T-helper 2 cell treated with Interferon-gamma antibody and Interleukin-4, amounts not matched to agents 5 μg/mL and 100 μg/mL, for 36 hours (primary cell): ENCODE data around the gene CTNNBL1.
"Not testable (repeated sequence)": the region's sequence is repeated elsewhere in the genome, so short reads cannot be mapped to it uniquely, and the experiment has no call there.

Experiments used
- DNase-seq: peaks from one replicate; pipeline ENCODE4 v3.0.0; 2021; ENCODE audit warnings: low spot score
- H3K27ac Mint-ChIP-seq: one replicate; pipeline ENCODE4 v1.8.0; 2021; ENCODE audit warnings: mild to moderate bottlenecking, mixed read lengths
- H3K27me3 Mint-ChIP-seq: one replicate; pipeline ENCODE4 v1.8.0; 2021; ENCODE audit warnings: low read depth, mixed read lengths
- H3K36me3 Mint-ChIP-seq: one replicate; pipeline ENCODE4 v1.8.0; 2021; ENCODE audit warnings: low read depth, mixed read lengths
- H3K4me1 Mint-ChIP-seq: one replicate; pipeline ENCODE4 v1.8.0; 2021; ENCODE audit warnings: low read depth, mixed read lengths
- H3K4me3 Mint-ChIP-seq: one replicate; pipeline ENCODE4 v1.8.0; 2022; ENCODE audit warnings: mild to moderate bottlenecking, moderate library complexity, mixed read lengths
- H3K9me3 Mint-ChIP-seq: one replicate; pipeline ENCODE4 v1.8.0; 2021; ENCODE audit warnings: mixed read lengths

Gene CTNNBL1

GRCh38 chr20:37688093-37688492 is 5.7 kb upstream of the CTNNBL1 start:
- H3K9me3 Mint-ChIP-seq, result no peaks in the 10 kb centered on the region
- no peak overlapping the region for H3K27ac Mint-ChIP-seq

GRCh38 chr20:37690626-37691369 is 3.0 kb upstream of the CTNNBL1 start:
- Mint-ChIP-seq H3K36me3 (peaks cover 2% of the 10 kb centered on the region), H3K9me3 (no peaks in the 10 kb centered on the region), H3K4me3 (no peak overlapping the region), H3K4me1 (peaks cover 18% of the 10 kb centered on the region), H3K27ac (no peak overlapping the region), H3K27me3 (peaks cover 18% of the 10 kb centered on the region)
- DNase-seq, result no peak

More at GRCh38 chr20:37688093-37688492, 5.7 kb upstream of the CTNNBL1 start:
- DNase-seq, result no peak
- Mint-ChIP-seq H3K4me3 (no peak overlapping the region), H3K27me3 (peaks cover 18% of the 10 kb centered on the region), H3K4me1 (peaks cover 4% of the 10 kb centered on the region), H3K36me3 (no peaks in the 10 kb centered on the region)

DNA sequence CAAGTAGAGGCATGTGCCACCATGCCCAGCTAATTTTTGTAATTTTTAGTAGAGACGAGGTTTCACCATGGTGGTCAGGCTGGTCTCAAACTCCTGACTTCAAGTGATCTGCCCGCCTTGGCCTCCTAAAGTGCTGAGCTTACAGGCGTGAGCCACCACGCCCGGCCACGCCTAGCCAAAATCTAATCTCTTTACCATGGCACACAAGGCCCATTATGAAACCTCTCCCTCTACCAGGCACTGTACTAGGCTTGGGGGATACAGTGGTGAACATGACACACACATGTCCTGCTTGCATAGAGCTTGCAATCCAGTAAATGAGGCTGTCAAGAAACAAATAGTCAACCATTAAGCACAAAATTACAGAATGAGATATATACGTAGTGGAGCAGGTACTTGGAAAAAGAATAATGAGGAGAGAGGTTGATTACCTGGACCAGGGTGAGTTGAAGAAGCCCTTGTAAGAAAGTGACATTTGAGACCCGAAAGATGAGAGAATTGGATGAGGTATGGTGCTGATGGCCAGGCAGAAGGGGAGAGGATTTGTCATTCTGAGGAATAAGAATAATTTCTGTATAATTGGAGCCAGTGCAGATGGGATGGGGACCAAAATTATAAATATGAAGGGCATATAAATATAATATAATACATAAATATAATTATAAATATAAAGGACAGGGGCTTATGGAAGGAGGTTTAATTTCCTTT is 1.2 kb upstream of the CTNNBL1 start:
- Mint-ChIP-seq H3K27ac (no peak overlapping the region), H3K36me3 (peaks cover 5% of the 10 kb centered on the region), H3K27me3 (peaks cover 18% of the 10 kb centered on the region), H3K9me3 (no peaks in the 10 kb centered on the region), H3K4me3 (peak overlapping the region; percentile 33), H3K4me1 (peaks cover 21% of the 10 kb centered on the region)
- DNase-seq, result no peak

GRCh38 chr20:37693242-37693634 is 592 bp upstream of the CTNNBL1 start:
- Mint-ChIP-seq H3K27me3 (peaks cover 16% of the 10 kb centered on the region), H3K27ac (peak overlapping the region; percentile 93), H3K4me1 (peaks cover 23% of the 10 kb centered on the region), H3K4me3 (peak overlapping the region; percentile 95), H3K36me3 (peaks cover 5% of the 10 kb centered on the region), H3K9me3 (no peaks in the 10 kb centered on the region)
- no peak for DNase-seq

DNA sequence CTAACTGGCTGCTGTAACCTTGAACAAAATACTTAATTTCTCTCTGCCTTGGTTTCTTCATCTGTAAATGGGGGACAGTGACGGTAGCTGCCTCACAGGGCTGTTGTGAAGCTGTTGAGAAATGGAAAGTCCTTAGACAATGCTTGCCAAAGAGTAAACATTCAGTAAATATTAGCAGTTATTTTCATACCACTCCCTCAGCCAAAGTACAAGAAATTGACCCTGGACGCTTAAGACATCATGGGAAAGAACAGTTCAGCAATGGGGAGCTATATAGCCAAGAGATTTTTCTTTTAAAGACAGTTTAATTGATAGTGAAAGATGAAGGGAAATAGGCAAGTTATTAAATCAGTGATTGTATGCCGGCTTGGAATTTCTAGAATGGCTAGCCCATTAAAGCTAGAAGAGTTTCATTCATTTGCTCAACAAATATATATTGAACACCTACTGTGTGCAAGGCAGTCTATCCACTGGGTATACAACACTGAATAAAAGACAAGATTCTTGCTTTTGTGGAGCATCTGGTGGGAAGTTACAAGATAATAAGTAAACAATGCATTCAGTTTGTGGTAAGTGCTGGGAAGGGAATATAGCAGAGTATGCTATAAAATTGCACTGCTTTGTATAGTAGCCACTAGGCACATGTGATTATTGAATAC is 2.0 kb downstream of the CTNNBL1 start:
- H3K4me1 Mint-ChIP-seq, result peaks cover 23% of the 10 kb centered on the region
- H3K36me3 Mint-ChIP-seq, result peaks cover 5% of the 10 kb centered on the region
- H3K27me3 Mint-ChIP-seq, result peaks cover 3% of the 10 kb centered on the region
- H3K4me3 Mint-ChIP-seq, result peak overlapping the region; percentile 48
- no peaks in the 10 kb centered on the region for H3K9me3 Mint-ChIP-seq
- H3K27ac Mint-ChIP-seq, result no peak overlapping the region
- no peak for DNase-seq

DNA sequence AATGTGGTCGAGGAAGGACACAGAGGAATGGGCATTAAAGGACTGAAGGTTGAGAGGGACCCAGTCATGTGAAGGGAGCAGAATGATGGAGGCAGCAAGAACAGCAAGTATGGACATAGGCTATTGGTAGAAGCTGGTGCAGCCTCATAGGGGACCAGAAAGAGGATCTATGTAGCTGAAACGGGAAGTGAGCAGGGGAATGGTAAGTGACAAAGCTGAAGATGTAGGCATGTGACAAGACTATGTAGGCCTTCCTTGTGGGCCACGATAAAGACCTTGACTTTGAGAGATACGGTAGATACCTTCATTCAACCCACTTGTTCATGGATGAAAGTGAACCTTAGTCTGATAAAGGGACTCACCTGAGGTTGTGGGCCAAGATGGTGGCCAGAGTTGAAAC is 3.5 kb downstream of the CTNNBL1 start:
- H3K4me1 Mint-ChIP-seq, result peaks cover 23% of the 10 kb centered on the region
- H3K36me3 Mint-ChIP-seq, result peaks cover 5% of the 10 kb centered on the region
- no peak for DNase-seq
- no peak overlapping the region for H3K4me3 Mint-ChIP-seq
- H3K27ac Mint-ChIP-seq, result no peak overlapping the region
- H3K9me3 Mint-ChIP-seq, result no peaks in the 10 kb centered on the region
- H3K27me3 Mint-ChIP-seq, result no peaks in the 10 kb centered on the region

DNA sequence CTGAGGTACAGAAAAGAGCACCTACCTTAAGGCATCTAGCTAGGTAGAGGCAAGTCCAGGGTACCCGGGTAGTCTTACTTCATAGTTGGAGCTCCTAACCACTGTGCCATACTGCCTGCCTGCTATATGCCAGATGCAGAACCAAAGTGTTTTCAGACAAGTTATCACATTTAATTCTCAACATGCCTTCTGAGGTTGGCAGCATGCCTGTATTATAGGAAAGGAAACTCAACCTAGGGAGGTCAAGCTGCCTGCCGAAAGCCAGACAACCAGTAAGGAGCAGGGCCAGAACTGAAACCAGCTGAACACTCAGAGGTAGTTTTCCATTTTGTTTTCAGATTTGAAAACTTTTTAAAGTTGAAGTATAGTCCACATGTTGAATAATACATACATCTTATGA is 5.4 kb downstream of the CTNNBL1 start:
- H3K4me1 Mint-ChIP-seq, result peaks cover 15% of the 10 kb centered on the region
- no peak for DNase-seq
- H3K36me3 Mint-ChIP-seq, result peaks cover 5% of the 10 kb centered on the region
- no peak overlapping the region for H3K27ac Mint-ChIP-seq
- H3K9me3 Mint-ChIP-seq, result no peaks in the 10 kb centered on the region
- H3K4me3 Mint-ChIP-seq, result no peak overlapping the region
- no peaks in the 10 kb centered on the region for H3K27me3 Mint-ChIP-seq

- DNase-seq, result no peak
- Mint-ChIP-seq H3K27ac (no peak overlapping the region), H3K4me3 (no peak overlapping the region), H3K9me3 (no peaks in the 10 kb centered on the region), H3K4me1 (peaks cover 9% of the 10 kb centered on the region), H3K36me3 (peaks cover 5% of the 10 kb centered on the region), H3K27me3 (no peaks in the 10 kb centered on the region)
Observed at GRCh38 chr20:37700301-37700700, 6.5 kb downstream of the CTNNBL1 start.

- not testable (repeated sequence) for H3K4me1 Mint-ChIP-seq, H3K36me3 Mint-ChIP-seq, H3K4me3 Mint-ChIP-seq, DNase-seq, H3K27me3 Mint-ChIP-seq, H3K27ac Mint-ChIP-seq, H3K9me3 Mint-ChIP-seq
Observed at GRCh38 chr20:37701676-37702075, 7.8 kb downstream of the CTNNBL1 start.

DNA sequence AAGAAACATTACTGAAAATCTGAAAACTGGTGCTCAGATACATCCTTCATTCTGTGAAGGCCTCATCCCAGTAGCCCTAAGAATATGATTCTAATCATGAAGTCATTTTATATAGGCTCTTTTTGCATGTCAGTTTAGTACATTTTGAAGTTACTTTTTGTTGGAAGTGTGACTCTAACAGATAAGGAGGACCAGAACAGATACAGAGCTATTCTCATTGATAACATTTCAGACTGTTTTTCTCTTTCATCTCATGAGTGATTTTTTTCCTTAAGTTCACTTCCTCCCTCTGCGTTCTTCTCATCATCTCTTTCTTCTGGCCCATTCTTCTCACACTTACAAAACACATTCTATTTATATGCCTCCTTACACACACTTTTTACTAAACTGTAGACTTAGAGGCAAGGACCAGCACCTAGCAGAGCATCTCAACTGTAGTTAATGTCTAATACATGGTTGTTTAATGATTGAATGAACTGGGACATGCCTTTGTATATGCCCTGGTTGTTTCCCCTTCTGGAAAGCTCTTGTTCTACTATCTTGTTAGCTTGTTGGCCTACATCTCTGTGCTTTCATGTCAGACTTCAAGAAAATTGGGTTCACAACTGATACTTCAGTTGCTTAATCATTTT is 8.7 kb downstream of the CTNNBL1 start:
- Mint-ChIP-seq H3K27me3 (no peaks in the 10 kb centered on the region), H3K27ac (no peak overlapping the region), H3K4me3 (no peak overlapping the region), H3K36me3 (peaks cover 1% of the 10 kb centered on the region), H3K9me3 (no peaks in the 10 kb centered on the region), H3K4me1 (peaks cover 1% of the 10 kb centered on the region)
- DNase-seq, result no peak

DNA sequence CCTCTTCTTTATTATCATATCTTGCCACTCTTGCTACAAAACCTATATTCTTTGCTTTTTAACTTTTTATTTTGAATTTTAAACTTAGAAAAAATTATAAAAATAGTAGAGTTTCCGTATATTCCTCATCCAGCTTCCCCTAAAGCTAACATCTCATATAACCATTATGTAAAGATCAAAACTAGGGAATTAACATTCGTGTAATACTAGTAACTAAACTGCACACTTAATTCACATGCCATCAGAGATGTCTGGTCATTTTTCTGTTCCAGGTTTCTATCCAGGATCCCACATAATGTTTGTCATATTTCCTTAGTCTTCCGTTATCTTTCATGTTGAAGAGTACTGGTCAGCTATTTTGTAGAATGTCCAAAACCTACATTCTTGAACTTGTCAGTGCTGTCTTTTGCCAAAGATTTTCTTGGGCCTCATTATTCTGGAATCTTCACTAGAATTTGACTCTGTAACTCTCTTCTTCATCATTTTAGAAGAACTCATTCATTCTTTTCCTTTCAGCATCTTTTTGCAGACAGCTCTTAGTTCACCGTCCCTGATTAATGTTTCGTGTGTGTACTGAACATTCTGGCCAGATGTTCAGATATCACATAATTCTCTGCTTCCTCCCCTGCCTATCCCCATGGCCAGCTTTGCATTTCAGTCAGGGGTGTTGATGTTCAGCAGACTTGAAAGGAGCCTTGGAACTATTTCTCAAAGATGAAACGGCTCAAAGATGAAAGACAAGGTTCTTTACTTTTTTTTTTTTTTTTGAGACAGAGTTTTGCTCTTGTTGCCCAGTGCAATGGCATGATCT is 9.4 kb downstream of the CTNNBL1 start:
- no peaks in the 10 kb centered on the region for H3K27me3 Mint-ChIP-seq
- no peaks in the 10 kb centered on the region for H3K9me3 Mint-ChIP-seq
- H3K4me1 Mint-ChIP-seq, result no peaks in the 10 kb centered on the region
- H3K36me3 Mint-ChIP-seq, result peaks cover 4% of the 10 kb centered on the region
- H3K4me3 Mint-ChIP-seq, result no peak overlapping the region
- no peak for DNase-seq
- no peak overlapping the region for H3K27ac Mint-ChIP-seq

- H3K9me3 Mint-ChIP-seq, result no peaks in the 10 kb centered on the region
- no peaks in the 10 kb centered on the region for H3K4me1 Mint-ChIP-seq
- peaks cover 6% of the 10 kb centered on the region for H3K36me3 Mint-ChIP-seq
- H3K4me3 Mint-ChIP-seq, result no peak overlapping the region
- H3K27ac Mint-ChIP-seq, result no peak overlapping the region
- no peaks in the 10 kb centered on the region for H3K27me3 Mint-ChIP-seq
- DNase-seq, result no peak
Observed at GRCh38 chr20:37704955-37705354, 11.1 kb downstream of the CTNNBL1 start.

GRCh38 chr20:37706298-37706697 is 12.5 kb downstream of the CTNNBL1 start:
- Mint-ChIP-seq H3K4me1 (no peaks in the 10 kb centered on the region), H3K36me3 (peaks cover 6% of the 10 kb centered on the region), H3K9me3 (no peaks in the 10 kb centered on the region), H3K27ac (no peak overlapping the region), H3K4me3 (no peak overlapping the region), H3K27me3 (no peaks in the 10 kb centered on the region)
- DNase-seq, result no peak
